HS-27A (cell line): ENCODE data around the gene RIPOR3.
"Not testable (repeated sequence)": the region's sequence is repeated elsewhere in the genome, so short reads cannot be mapped to it uniquely, and the experiment has no call there.

Experiments
- DNase-seq: peaks from one replicate; pipeline ENCODE4 v3.0.0-alpha.2; 2012; ENCODE audit warnings: low read depth, missing footprints

Gene RIPOR3

GRCh38 chr20:50679753-50680104 is 11.6 kb downstream of the RIPOR3 start:
- DNase-seq, result no peak

GRCh38 chr20:50678169-50678898 is 13.0 kb downstream of the RIPOR3 start:
- no peak for DNase-seq

- DNase-seq, result no peak
These were observed 14.5 kb downstream of the RIPOR3 start for GRCh38 chr20:50676858-50677257.

- not testable (repeated sequence) for DNase-seq
These were observed 15.0 kb downstream of the RIPOR3 start for GRCh38 chr20:50676377-50676731.

DNA sequence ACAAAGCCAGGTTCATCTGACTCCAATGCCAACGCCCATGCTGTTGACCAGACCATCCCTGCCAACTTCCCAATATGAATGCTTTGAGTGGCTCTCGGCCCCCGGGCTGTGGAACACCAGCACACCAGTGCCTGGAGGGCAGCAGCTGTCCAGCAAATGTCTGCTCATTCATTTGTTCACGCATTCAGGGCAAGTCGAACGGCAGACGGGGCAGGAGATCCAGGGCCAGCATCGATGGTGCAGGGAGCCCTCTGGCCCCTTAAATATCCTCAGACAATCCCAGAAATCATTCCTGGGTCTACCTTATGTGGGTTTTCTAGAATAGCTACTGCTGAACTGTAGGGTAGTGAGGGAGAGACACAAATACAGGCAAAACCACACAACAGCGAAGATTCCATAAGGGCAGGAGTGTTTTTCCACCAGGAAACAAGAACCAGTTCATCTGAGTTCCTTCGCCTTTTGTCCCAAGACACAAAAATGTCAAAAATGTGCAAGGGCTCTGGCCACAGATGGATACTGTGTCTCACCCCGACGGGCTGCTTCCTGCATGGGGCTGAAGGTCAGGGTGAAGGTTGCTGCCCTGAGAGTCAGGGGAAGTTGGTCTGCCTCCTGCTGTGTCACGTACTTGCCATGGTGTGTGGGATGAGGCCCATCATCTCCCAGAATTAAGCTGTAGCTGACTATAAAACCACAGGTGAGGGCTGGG is 15.5 kb downstream of the RIPOR3 start:
- no peak for DNase-seq

- no peak for DNase-seq
These were observed 17.1 kb downstream of the RIPOR3 start for GRCh38 chr20:50674138-50674825.

DNA sequence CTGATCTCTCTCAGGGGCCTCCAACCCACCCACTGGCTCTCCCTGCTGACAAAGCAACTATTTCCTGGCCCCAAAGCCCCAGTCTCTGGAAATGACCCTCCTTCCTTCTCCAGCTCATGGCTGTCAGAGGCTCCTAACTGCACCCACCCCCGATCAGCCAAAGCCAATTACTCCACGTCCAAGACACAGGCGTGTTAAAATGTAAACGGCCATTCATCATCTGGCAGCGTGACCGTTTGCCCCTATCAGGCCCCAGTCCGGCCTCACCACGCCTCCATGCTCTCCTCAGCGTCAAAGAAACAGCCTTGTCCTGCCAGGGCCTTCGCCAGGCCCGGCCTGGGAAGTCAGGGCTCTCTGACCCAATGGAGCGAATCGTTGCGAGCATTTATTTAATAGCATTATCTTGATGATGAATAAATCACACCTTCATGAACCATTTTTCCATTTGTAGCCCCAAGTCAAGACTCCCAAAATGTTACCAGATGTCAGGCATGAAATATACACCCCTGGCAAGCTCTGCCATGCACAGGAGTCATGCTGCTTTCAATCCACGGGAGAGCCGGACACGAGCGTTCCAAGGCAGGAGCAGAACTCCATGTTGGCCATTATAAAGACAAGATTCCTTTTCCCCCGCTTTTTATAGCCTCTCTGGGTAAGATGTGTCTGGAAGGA is 17.7 kb downstream of the RIPOR3 start:
- DNase-seq, result no peak

DNA sequence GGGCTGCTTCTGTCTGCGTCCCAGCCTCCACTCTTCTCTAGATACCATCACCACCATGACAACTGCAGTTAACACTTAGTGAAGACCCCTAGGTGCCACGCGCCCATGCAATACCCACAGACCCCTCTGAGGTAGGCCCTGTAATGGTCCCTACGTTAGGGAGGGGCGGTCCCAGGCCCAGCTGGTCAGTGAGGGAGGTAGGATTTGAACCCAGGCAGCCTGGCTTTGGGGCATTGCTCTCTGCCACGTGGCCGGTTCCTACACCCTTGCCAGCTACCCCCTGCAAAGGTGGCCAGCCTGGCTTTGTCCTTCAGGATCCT is 18.2 kb downstream of the RIPOR3 start:
- DNase-seq, result no peak

DNA sequence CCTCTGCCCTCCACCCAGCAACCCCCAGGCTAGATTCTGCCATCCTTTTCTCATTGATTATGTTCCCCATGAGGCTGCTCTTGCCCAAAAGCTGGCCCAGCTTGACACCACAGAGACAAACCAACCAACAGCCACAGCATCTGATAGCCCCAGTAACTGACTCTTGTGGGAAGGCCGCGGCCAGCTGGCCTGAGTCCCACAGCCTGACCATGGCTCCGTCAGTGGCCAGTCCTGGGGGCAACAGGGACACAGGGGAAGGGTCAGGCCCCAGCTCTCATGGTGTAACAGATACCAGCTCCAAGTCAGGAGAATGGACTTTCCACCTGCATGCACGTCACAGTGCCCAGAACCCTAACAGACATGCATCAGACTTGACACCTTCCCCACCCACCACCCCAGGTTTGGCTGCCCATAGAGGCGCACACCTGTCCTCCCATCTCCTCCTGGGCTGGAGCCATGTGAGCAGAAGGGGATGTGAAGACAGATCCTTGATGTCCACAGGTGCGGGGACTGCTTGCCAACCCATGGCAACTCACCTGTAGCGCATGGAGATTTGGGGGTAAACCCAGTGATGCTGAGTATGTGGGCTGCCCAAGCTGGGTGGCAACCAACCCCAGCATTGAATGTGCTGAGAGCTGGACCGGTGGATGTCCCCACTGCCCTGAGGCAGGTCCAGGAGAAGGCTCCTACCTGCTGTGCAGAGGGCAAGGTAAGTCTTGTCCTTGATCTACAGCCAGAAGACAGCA is 18.8 kb downstream of the RIPOR3 start:
- no peak for DNase-seq

GRCh38 chr20:50671626-50672025 is 19.7 kb downstream of the RIPOR3 start:
- DNase-seq, result no peak

GRCh38 chr20:50671010-50671409 is 20.3 kb downstream of the RIPOR3 start:
- DNase-seq, result not testable (repeated sequence)

- DNase-seq, result no peak
These were observed 21.0 kb downstream of the RIPOR3 start for GRCh38 chr20:50670126-50670862.

DNA sequence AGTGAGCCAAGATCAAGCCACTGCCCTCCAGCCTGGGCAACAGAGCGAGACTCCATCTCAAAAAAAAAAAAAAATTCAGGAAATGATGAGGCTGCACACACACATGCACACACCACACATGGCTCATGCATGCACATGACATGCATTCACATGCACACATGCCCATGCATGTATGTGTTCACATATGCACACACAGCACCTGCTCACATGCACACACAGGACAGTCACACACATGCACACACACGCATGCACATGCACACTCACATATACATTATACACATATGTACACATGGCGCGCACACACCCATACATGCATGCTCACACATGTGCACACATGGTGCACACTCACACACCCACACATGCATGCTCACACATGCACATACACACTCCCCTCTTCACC is 22.5 kb downstream of the RIPOR3 start:
- DNase-seq, result no peak

DNA sequence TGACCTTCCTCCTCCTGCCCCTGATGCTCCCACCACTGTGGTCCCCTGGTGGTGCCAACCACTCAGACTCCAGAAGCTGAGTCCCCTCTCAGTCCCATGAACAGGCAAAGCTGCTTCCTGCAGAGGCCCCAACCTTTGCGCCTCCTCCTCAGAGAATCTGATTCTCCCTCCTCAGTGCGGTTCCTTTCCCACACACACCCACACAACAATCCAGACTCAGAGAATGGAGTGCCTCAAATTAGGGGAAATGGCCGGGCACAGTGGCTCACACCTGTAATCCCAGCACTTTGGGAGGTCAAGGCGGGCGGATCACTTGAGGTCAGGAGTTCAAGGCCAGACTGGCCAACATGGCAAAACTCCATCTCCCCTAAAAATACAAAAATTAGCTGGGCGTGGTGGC is 23.0 kb downstream of the RIPOR3 start:
- no peak for DNase-seq

DNA sequence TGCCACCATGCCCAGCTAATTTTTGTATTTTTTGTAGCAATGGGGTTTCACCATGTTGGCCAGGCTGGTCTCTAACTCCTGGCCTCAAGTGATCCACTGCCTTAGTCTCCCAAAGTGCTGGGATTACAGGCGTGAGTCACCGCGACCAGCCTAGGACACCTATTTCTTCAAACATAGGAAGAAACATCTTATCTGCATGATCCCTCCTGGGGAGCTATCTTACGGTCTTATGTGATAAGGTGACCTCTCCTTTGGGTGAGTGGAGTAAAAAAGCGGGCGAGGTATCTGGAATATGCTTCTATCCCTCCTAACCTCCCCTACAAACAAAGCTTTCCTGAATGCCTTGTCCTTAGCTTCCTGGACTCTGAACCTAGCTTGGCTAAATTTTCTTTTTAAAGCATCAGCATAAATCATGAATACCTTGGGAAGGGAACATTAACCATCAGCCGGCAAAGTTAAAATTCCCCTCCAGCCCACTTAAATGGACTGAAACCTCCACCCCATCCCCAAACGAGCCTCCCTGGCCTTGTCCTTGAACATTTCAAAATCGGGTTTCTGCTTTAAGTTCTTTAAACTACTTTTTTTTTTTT is 24.5 kb downstream of the RIPOR3 start:
- DNase-seq, result no peak

DNA sequence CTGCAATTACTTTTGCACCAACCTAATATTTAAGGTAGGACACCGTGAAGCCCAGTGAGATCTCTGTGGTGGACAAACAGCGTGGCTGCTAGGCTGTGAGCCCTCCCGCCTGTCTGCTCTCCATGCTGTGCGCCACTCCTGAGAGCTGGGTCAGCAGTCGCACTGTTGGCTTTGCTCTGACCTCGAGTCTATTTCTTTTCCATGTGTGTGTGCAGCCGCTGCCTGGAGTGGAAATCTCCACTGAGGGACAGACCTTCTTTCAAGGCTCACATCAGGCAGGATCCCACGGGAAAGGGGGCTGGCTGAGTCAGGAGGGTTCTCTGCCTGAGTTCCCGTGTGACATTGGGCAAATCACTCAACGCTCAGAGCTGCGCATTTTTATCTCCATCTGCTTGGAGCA is 27.1 kb downstream of the RIPOR3 start:
- DNase-seq, result no peak

DNA sequence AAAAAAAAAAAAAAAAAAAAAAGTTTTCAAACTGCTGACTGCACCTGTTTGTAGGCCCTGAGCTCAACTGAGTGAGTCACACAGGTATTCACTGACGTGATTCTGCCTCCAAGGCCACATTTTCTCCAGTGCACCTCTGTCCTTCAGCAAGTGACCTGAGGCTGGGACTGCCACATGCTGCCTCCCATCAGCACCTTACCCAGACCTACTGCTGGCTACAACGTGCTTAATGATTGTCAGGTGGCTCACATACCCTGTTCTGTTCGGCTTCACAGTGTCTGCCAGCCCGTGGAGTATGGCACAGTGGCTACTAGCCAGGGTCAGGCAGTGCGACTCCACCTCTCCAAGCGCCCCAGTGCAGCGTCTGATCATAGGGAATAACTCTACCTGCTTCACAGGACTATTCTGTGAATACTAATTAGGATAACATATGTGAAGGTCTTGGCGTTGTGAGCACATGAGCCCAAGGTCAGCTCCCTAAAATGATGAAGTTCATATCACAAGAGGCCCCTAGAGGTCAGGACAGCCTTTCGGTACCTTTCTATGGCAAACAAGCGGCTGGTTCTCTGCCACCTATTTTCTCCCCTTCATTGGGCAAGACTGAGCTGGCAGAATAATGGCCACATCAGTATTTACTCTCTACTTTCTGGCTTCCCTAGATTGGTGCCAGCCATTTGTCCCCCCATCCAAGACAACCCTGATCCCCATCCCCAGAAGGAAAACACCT is 28.1 kb downstream of the RIPOR3 start:
- DNase-seq, result no peak

- DNase-seq, result no peak
These were observed 31.2 kb downstream of the RIPOR3 start for GRCh38 chr20:50659975-50660670.

- DNase-seq, result no peak
These were observed 32.5 kb downstream of the RIPOR3 start for GRCh38 chr20:50658804-50659380.
